ENCODE results near the gene DPF3. TPM values are rescaled to one million over a fixed set of nuclear protein-coding genes. Genes with fewer than 3 reads are reported as not detected.

DPF3 gene
- total RNA-seq, 1 experiment from 2014 or later, result not detected

DNA sequence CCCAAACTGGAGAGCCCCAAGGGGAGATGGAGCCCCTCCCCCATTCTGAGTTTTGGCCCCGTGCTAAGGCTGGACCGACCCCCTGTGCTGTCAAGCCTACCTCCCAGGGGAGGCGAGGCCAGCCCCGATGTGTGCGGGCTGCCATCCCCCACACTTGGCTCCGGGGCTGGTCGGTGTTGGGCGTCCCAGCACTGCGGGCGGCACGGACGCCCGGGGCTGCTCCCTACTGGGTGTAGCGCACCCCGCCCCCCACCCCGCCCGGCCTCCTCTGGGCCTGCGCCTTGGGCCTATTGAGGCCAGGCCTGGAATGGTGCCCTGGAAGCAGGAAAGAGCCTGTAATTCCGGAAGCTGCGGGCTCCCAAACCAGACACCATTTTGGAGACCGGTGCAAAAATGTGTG lies 35.0 kb upstream of the DPF3 start:
- H2AFZ ChIP-seq, result no peak overlapping the region
- CTCF ChIA-PET, result no interaction called here
- peaks cover 8% of the 10 kb centered on the region; the same call in 1 of the 2 replicates for H4K20me1 ChIP-seq (ENCODE audit: insufficient read depth)
- no peak overlapping the region for H3K4me2 ChIP-seq
- TF ChIP-seq, protein P1, sequence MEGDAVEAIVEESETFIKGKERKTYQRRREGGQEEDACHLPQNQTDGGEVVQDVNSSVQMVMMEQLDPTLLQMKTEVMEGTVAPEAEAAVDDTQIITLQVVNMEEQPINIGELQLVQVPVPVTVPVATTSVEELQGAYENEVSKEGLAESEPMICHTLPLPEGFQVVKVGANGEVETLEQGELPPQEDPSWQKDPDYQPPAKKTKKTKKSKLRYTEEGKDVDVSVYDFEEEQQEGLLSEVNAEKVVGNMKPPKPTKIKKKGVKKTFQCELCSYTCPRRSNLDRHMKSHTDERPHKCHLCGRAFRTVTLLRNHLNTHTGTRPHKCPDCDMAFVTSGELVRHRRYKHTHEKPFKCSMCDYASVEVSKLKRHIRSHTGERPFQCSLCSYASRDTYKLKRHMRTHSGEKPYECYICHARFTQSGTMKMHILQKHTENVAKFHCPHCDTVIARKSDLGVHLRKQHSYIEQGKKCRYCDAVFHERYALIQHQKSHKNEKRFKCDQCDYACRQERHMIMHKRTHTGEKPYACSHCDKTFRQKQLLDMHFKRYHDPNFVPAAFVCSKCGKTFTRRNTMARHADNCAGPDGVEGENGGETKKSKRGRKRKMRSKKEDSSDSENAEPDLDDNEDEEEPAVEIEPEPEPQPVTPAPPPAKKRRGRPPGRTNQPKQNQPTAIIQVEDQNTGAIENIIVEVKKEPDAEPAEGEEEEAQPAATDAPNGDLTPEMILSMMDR (conservative IDR thresholded peaks at IDR 0.05), result no peak
- TF ChIP-seq EZH2 (IDR thresholded peaks at IDR 0.05; ENCODE audit: low read depth), result no peak
- no peaks in the 10 kb centered on the region for H3K27me3 ChIP-seq (ENCODE audit: insufficient read depth, low read depth)
- no peak overlapping the region for H3K27ac ChIP-seq
- H3K4me1 ChIP-seq (replicated peaks; ENCODE audit: insufficient read depth), result no peaks in the 10 kb centered on the region
- BruUV-seq (replicated peaks), result no TSS peak
- POLR2A ChIA-PET (ENCODE audit: unreplicated experiment), result no interaction called here
- H3K9me2 ChIP-seq (ENCODE audit: insufficient read depth), result no peaks in the 10 kb centered on the region
- no peaks in the 10 kb centered on the region for H3K9me3 ChIP-seq (ENCODE audit: insufficient read depth, low read depth)
- no peaks in the 10 kb centered on the region for H3K36me3 ChIP-seq (ENCODE audit: low read depth)
- DNase-seq, result no peak
- peaks cover 12% of the 10 kb centered on the region for H3F3A ChIP-seq (ENCODE audit: insufficient read depth, low read depth)
- intact Hi-C loops (cut with micrococcal nuclease; ENCODE audit: unreplicated experiment), result no loop called here
- no peak overlapping the region for H3K4me3 ChIP-seq
- peaks cover 50% of the 10 kb centered on the region for H3K79me2 ChIP-seq (ENCODE audit: low read depth)

DNA sequence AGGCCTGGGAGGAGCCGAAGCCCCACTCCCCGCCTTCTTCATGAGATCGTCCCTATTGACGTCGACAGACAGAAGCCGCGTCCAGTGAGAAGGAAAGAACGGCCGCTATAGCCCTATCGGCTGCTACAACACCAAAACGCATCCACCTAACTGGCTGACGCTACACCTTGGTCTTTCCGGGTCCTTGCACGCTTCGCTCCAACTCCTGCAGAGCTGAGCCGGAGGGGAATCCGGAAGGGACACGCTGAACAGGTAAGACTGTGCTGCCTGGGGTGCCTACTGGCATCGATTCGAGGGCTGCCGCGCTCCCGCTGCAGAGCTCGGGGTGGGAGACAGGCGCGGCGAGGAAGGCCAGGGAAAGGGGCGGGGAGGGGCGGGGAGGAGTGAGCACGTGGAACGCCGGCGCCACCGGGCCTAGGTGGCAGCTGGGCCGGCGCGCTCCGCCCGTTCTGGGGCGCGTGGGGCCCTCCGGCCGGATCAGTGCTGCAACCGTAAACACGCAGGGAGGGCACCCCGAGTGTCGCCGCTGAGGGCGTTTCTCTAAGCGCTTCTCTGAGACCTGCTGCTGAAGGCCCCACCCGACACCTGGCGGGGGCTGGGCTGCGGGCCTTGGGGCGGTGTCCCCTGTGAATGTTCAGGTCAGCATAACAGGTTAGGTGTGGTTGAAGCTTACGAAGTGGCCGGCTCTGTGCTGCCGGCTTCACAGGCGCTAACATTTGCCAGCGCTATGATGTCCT lies 32.6 kb upstream of the DPF3 start, which contains the start of gene DCAF4:
DCAF4 (plus strand) TSS at position 173 of the 737 bp plus-strand sequence. CDS start 11,515 bp downstream, outside the sequence.
- POLR2A ChIA-PET (ENCODE audit: unreplicated experiment), result no interaction called here
- no TSS peak for BruUV-seq (replicated peaks)

DNA sequence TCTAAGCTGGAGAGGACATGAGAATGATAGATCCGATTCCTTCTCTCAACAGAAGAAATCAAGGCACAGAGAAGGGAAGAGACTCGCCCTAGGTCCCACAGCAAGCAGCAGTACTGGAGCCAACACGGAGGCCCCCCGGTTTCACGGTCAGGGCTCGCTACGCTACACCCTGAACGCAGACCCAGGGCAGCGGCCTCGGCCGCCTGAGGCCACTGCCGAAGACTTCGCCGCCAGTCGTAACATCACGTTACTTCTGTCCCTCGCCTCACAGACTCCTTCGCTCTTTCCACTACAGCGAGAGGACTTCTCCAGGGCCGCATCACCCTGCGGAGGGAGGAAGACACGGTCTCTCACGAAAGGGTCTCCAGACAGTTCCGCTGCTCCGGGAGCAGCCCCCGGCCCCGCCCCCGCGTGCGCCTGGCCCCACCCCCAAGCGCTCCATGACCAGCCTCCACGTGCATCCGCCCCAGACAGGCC lies 32.0 kb upstream of the DPF3 start:
- no peaks in the 10 kb centered on the region for H3K36me3 ChIP-seq (ENCODE audit: low read depth)
- H2AFZ ChIP-seq, result peak overlapping the region; percentile 86
- H3K4me1 ChIP-seq (replicated peaks; ENCODE audit: insufficient read depth), result no peaks in the 10 kb centered on the region
- intact Hi-C loops (cut with micrococcal nuclease; ENCODE audit: unreplicated experiment), result loop anchor here (1.0 kb wide), 2 partner anchors 35 to 101 kb away; partner anchors contain the start of gene ZFYVE1
- 0 out of 2 replicates have a peak, but pooled peaks cover 2% of the 10 kb centered on the region for H4K20me1 ChIP-seq (ENCODE audit: insufficient read depth)
- H3K79me2 ChIP-seq (ENCODE audit: low read depth), result peaks cover 23% of the 10 kb centered on the region
- peaks cover 12% of the 10 kb centered on the region for H3F3A ChIP-seq (ENCODE audit: insufficient read depth, low read depth)
- H3K9me3 ChIP-seq (ENCODE audit: insufficient read depth, low read depth), result no peaks in the 10 kb centered on the region
- no TSS peak for BruUV-seq (replicated peaks)
- H3K27me3 ChIP-seq (ENCODE audit: insufficient read depth, low read depth), result no peaks in the 10 kb centered on the region
- peak overlapping the region; percentile 87 for H3K4me2 ChIP-seq
- H3K9me2 ChIP-seq (ENCODE audit: insufficient read depth), result no peaks in the 10 kb centered on the region
- no peak overlapping the region for H3K27ac ChIP-seq
- CTCF ChIA-PET, result interaction anchor here (0.5 kb wide), 1 partner anchor 644 kb away, joined by 3 read pairs; no protein-coding TSS in a partner anchor
- TF ChIP-seq EZH2 (IDR thresholded peaks at IDR 0.05; ENCODE audit: low read depth), result no peak
- peak overlapping the region; percentile 89; the same call in 1 of the 2 replicates for H3K4me3 ChIP-seq
- POLR2A ChIA-PET (ENCODE audit: unreplicated experiment), result no interaction called here
- no peak for DNase-seq

More for the DNA sequence above, 32.6 kb upstream of the DPF3 start, which contains the start of gene DCAF4:
- Histone ChIP-seq H3K4me3 (peak within 1 kb of the TSS; percentile 89), H3K4me2 (peak within 1 kb of the TSS; percentile 87), H3K79me2 (ENCODE audit: low read depth) (peaks cover 28% of the 10 kb centered on the region), H3K36me3 (ENCODE audit: low read depth) (no peaks in the 10 kb centered on the region), H4K20me1 (ENCODE audit: insufficient read depth) (0 out of 2 replicates have a peak, but pooled peaks cover 8% of the 10 kb centered on the region), H2AFZ (peak within 1 kb of the TSS; percentile 86), H3K9me3 (ENCODE audit: insufficient read depth, low read depth) (no peaks in the 10 kb centered on the region), H3K27me3 (ENCODE audit: insufficient read depth, low read depth) (no peaks in the 10 kb centered on the region), H3K4me1 (replicated peaks; ENCODE audit: insufficient read depth) (no peaks in the 10 kb centered on the region), H3K9me2 (ENCODE audit: insufficient read depth) (no peaks in the 10 kb centered on the region), H3F3A (ENCODE audit: insufficient read depth, low read depth) (peaks cover 12% of the 10 kb centered on the region), H3K27ac (peak within 1 kb of the TSS; percentile 62)
- CTCF ChIA-PET, result interaction anchor here (0.5 kb wide), 1 partner anchor 644 kb away, joined by 3 read pairs; no protein-coding TSS in a partner anchor
- intact Hi-C loops (cut with micrococcal nuclease; ENCODE audit: unreplicated experiment), result loop anchor here (1.0 kb wide), 3 partner anchors 35 to 132 kb away; partner anchors contain the start of genes RBM25 and ZFYVE1
- DNase-seq, result peak; percentile 96 to 97
- TF ChIP-seq, protein P1 (conservative IDR thresholded peaks at IDR 0.05), result no peak
- no peak for TF ChIP-seq EZH2 (IDR thresholded peaks at IDR 0.05; ENCODE audit: low read depth)
